Medulla oblongata (tissue), 1 donor: ENCODE data around the gene ZNF341.
"Not testable (repeated sequence)": the region's sequence is repeated elsewhere in the genome, so short reads cannot be mapped to it uniquely, and the experiment has no call there.

Experiments
- DNase-seq: peaks from one replicate; pipeline ENCODE4 v3.0.0-alpha.2; 2015; ENCODE audit errors: extremely low spot score

Gene ZNF341

GRCh38 chr20:33731693-33732165, at the start of gene ZNF341:
Gene ZNF341 (plus strand): TSS chr20:33731996. CDS start chr20:33732022, 26 bp downstream.
- DNase-seq: peak; percentile 86

GRCh38 chr20:33684533-33685327, 47.1 kb upstream of the ZNF341 start:
- DNase-seq: no peak

- DNase-seq: no peak
Observed at GRCh38 chr20:33685328-33686099, 46.3 kb upstream of the ZNF341 start.

GRCh38 chr20:33686100-33686983, 45.5 kb upstream of the ZNF341 start, which contains the start of gene E2F1:
Gene E2F1 (minus strand): TSS chr20:33686385. CDS start chr20:33686264, 121 bp downstream.
- DNase-seq: peak; percentile 95

GRCh38 chr20:33686984-33687366, 44.8 kb upstream of the ZNF341 start:
- DNase-seq: no peak

- DNase-seq: peak; percentile 42
Observed at GRCh38 chr20:33687370-33687915, 44.4 kb upstream of the ZNF341 start.

- no peak for DNase-seq
Observed at GRCh38 chr20:33687993-33688937, 43.5 kb upstream of the ZNF341 start.

GRCh38 chr20:33688938-33689424, 42.8 kb upstream of the ZNF341 start:
- no peak for DNase-seq

GRCh38 chr20:33689493-33689892, 42.3 kb upstream of the ZNF341 start:
- no peak for DNase-seq

- peak; percentile 66 for DNase-seq
Observed at GRCh38 chr20:33689973-33690372, 41.8 kb upstream of the ZNF341 start.

- peak; percentile 46 for DNase-seq
Observed at GRCh38 chr20:33693289-33693688, 38.5 kb upstream of the ZNF341 start.

- peak; percentile 90 for DNase-seq
Observed at GRCh38 chr20:33693741-33694638, 37.8 kb upstream of the ZNF341 start.

GRCh38 chr20:33694639-33695012, 37.2 kb upstream of the ZNF341 start:
- peak; percentile 74 for DNase-seq

GRCh38 chr20:33696448-33696847, 35.3 kb upstream of the ZNF341 start:
- no peak for DNase-seq

- peak; percentile 70 for DNase-seq
Observed at GRCh38 chr20:33697129-33697528, 34.7 kb upstream of the ZNF341 start.

- not testable (repeated sequence) for DNase-seq
Observed at GRCh38 chr20:33698966-33699365, 32.8 kb upstream of the ZNF341 start.

- not testable (repeated sequence) for DNase-seq
Observed at GRCh38 chr20:33700696-33701441, 30.9 kb upstream of the ZNF341 start.
